Neural progenitor cell (in vitro differentiated cells): ENCODE results near the gene NPIPB6. TPM values are rescaled to one million over a fixed set of nuclear protein-coding genes. Genes with fewer than 3 reads are reported as not detected.
A peak's percentile ranks its signal among the peaks of the same experiment; 100 is the strongest.
"Not testable (repeated sequence)": the region's sequence is repeated elsewhere in the genome, so short reads cannot be mapped to it uniquely, and the experiment has no call there.

Experiments
- DNase-seq: peaks from one replicate; pipeline ENCODE4 v3.0.0-alpha.2; 2016; ENCODE audit warnings: low spot score
- H2AFZ ChIP-seq: fragments of 200-600 bp; sonication (generic); replicated peaks from 2 replicates; pipeline ENCODE4 v1.6.1; 2016; ENCODE audit warnings: antibody characterized with exemption
- H3F3A ChIP-seq: fragments of 200-600 bp; sonication (generic); 2 replicates; pipeline ENCODE4 v1.6.1; 2016; ENCODE audit warnings: antibody characterized with exemption, low read depth
- H3K27ac ChIP-seq: fragments of 200-600 bp; sonication (generic); 2 replicates; pipeline ENCODE4 v1.5.1; 2016; ENCODE audit warnings: mild to moderate bottlenecking
- H3K27me3 ChIP-seq: fragments of 200-600 bp; sonication (generic); 2 replicates; pipeline ENCODE4 v1.6.1; 2016; ENCODE audit warnings: mild to moderate bottlenecking, moderate library complexity
- H3K36me3 ChIP-seq: fragments of 200-600 bp; sonication (generic); 2 replicates; pipeline ENCODE4 v1.5.1; 2016
- H3K4me1 ChIP-seq: fragments of 200-600 bp; sonication (generic); 2 replicates; pipeline ENCODE4 v1.6.1; 2016; ENCODE audit warnings: mixed run types
- H3K4me2 ChIP-seq: fragments of 200-600 bp; sonication (generic); 2 replicates; pipeline ENCODE4 v1.6.1; 2016
- H3K4me3 ChIP-seq: fragments of 200-600 bp; sonication (generic); 2 replicates; pipeline ENCODE4 v1.5.1; 2016
- H3K79me2 ChIP-seq: fragments of 200-600 bp; sonication (generic); 2 replicates; pipeline ENCODE4 v1.6.1; 2016; ENCODE audit warnings: low read depth
- H3K9ac ChIP-seq: fragments of 200-600 bp; sonication (generic); 2 replicates; pipeline ENCODE4 v1.6.1; 2016
- H3K9me3 ChIP-seq: fragments of 200-600 bp; sonication (generic); 2 replicates; pipeline ENCODE4 v1.5.1; 2016; ENCODE audit warnings: low read depth
- H4K20me1 ChIP-seq: fragments of 200-600 bp; sonication (generic); 2 replicates; pipeline ENCODE4 v1.6.1; 2016; ENCODE audit warnings: low read depth
- H3K27ac Mint-ChIP-seq: 3 replicates; pipeline ENCODE4 v1.8.0; 2021; ENCODE audit warnings: mixed read lengths
- H3K27me3 Mint-ChIP-seq: 2 replicates; pipeline ENCODE4 v1.8.0; 2022; ENCODE audit warnings: low read depth, mild to moderate bottlenecking, inconsistent platforms, moderate library complexity, mixed read lengths; ENCODE audit not compliant: insufficient read depth
- H3K36me3 Mint-ChIP-seq: 3 replicates; pipeline ENCODE4 v1.8.0; 2021; ENCODE audit warnings: mixed read lengths
- H3K4me1 Mint-ChIP-seq: 3 replicates; pipeline ENCODE4 v1.8.0; 2021; ENCODE audit warnings: mixed read lengths
- H3K4me3 Mint-ChIP-seq: 3 replicates; pipeline ENCODE4 v1.8.0; 2021; ENCODE audit warnings: mild to moderate bottlenecking, moderate library complexity, mixed read lengths
- H3K9me3 Mint-ChIP-seq: 3 replicates; pipeline ENCODE4 v1.8.0; 2020; ENCODE audit warnings: mixed read lengths
- total RNA-seq: library from RNA; depleted of rRNA; stranded (reverse); fragments of >200 nt; gene quantifications from 2 replicates; pipeline ENCODE4 v1.2.3, GENCODE V29; 2015; ENCODE audit warnings: low replicate concordance

The NPIPB6 gene
- total RNA-seq, 1 donor from 2014 or later = 6.2 TPM

DNA sequence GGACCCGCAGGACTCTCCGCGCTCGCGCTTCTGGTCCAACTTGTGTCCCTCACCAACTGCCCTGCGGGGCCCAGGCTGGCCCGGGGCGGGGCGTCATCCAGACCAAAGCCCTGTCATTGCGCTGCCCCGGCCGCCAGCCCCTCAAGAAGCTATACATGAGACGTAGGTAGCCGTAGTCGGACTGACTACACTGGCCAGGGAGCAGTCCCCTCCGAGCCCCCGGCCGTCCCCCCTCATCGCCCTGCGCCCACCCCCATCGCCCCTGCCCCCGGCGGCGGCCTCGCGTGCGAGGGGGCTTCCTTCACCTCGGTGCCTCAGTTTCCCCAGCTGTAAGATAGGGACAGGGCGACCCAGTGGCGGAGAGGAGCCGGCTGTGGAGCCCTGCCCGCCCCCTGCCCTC, 4.6 kb upstream of the NPIPB6 start:
- not testable (repeated sequence) for H3K27me3 ChIP-seq, H3K27ac Mint-ChIP-seq, H3K4me3 Mint-ChIP-seq, H3K36me3 Mint-ChIP-seq, H3K79me2 ChIP-seq, H3K27me3 Mint-ChIP-seq, H3K36me3 ChIP-seq, H3K9me3 Mint-ChIP-seq, H3F3A ChIP-seq, H3K4me1 Mint-ChIP-seq, H2AFZ ChIP-seq, H3K27ac ChIP-seq, H3K4me3 ChIP-seq, H3K4me2 ChIP-seq, H3K4me1 ChIP-seq, H3K9ac ChIP-seq, H3K9me3 ChIP-seq, H4K20me1 ChIP-seq
- peak; percentile 1 for DNase-seq

DNA sequence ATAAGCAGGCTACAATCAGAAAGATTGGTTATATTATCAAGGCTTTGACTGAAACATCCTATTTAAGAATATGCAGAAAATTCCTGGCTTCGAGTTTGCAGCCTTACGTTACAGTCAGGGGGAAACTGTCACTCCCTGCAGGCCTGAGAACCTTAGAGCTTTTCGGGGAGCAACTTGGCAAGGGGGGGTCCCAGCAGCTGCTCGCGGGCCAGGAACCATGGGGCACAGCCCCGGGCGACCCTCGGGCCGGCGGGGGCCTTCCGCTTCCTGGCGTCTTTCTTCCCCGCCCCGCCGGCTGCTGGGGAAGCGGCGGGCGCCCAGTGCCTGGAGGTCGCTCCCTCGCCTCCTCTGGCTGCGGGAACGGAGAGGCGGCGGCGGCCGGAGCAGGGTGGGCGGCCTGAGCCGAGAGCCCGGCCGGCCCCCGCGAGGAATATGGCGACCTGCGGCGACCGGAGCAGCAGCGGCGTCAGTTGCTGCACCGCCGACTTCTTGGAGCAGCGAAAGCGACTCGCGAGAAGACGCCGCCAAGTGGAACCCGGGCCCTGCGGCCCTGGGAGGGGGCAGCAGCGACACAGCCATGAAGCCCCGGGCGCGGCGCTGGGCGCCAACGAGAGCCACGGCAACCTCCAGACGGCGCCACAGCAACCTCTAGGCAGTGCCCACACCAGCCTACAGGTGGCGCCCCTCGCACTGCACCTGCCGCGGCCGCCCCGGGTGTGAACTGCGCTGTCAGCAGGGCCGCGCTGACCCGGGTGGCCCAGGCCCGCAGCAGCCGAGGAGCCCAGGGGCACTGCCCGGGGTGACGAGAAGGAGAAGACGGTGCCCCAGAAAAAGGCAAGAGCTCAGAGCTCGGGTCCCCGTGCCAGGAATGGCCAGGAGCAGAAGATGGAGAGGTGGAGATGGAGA, 1.2 kb upstream of the NPIPB6 start:
- not testable (repeated sequence) for H3K4me2 ChIP-seq, H3K4me1 ChIP-seq, H2AFZ ChIP-seq, H3K4me3 Mint-ChIP-seq, H3K36me3 Mint-ChIP-seq, H3K27me3 ChIP-seq, H3F3A ChIP-seq, H3K4me1 Mint-ChIP-seq, H3K27me3 Mint-ChIP-seq, H3K4me3 ChIP-seq, H3K9ac ChIP-seq, H3K79me2 ChIP-seq, H3K9me3 ChIP-seq, H3K36me3 ChIP-seq, H3K27ac ChIP-seq, H3K27ac Mint-ChIP-seq, H4K20me1 ChIP-seq, H3K9me3 Mint-ChIP-seq, DNase-seq

DNA sequence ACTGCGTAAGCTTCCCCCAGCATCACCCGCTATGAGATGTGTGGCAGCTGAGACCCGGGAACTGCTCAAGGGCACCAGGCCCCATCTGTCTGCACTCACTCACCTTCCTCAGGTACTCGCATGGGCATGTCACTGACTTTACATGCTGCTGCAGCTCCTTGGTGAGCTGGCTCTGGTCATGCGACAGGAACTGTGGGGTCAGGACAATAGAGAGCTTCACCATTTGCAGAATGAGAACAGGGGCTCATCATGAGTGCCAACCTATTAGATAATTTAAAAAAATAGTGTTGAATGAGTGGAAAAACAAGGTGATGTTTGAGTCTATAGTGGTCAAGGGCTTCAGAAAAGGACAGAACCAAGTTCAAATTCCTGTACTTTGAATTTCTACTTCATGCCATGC, 708 bp downstream of the NPIPB6 start:
- not testable (repeated sequence) for H3K27ac ChIP-seq, H3K4me1 ChIP-seq, H3K9ac ChIP-seq, H3K9me3 Mint-ChIP-seq, H3K9me3 ChIP-seq, H3K4me3 Mint-ChIP-seq, DNase-seq, H3K27me3 ChIP-seq, H3K27ac Mint-ChIP-seq, H3K36me3 ChIP-seq, H3K79me2 ChIP-seq, H4K20me1 ChIP-seq, H3K4me3 ChIP-seq, H2AFZ ChIP-seq, H3K4me1 Mint-ChIP-seq, H3F3A ChIP-seq, H3K27me3 Mint-ChIP-seq, H3K36me3 Mint-ChIP-seq, H3K4me2 ChIP-seq

DNA sequence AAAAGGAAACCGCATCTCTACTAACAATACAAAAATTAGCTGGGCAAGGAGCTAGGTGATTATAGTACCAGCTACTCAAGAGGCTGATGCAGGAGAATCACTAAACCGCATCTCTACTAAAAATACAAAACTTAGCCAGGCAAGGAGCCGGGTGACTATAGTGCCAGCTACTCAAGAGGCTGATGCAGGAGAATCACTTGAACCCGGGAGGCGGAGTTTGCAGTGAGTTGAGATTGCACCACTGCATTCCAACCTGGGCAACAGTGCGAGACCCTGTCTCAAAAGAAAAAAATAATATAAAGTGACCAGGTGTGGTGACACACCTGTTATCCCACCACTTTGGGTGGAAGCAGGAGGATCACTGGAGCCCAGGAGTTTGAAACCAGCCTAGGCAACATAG, 25.1 kb downstream of the NPIPB6 start:
- not testable (repeated sequence) for H3K27ac ChIP-seq, H3K36me3 ChIP-seq, H3K4me3 ChIP-seq, H3K4me1 Mint-ChIP-seq, H3K4me1 ChIP-seq, H3F3A ChIP-seq, H3K9me3 ChIP-seq, H3K4me2 ChIP-seq, H3K36me3 Mint-ChIP-seq, H4K20me1 ChIP-seq, H3K27ac Mint-ChIP-seq, H2AFZ ChIP-seq, H3K27me3 Mint-ChIP-seq, DNase-seq, H3K27me3 ChIP-seq, H3K9me3 Mint-ChIP-seq, H3K79me2 ChIP-seq, H3K4me3 Mint-ChIP-seq, H3K9ac ChIP-seq

DNA sequence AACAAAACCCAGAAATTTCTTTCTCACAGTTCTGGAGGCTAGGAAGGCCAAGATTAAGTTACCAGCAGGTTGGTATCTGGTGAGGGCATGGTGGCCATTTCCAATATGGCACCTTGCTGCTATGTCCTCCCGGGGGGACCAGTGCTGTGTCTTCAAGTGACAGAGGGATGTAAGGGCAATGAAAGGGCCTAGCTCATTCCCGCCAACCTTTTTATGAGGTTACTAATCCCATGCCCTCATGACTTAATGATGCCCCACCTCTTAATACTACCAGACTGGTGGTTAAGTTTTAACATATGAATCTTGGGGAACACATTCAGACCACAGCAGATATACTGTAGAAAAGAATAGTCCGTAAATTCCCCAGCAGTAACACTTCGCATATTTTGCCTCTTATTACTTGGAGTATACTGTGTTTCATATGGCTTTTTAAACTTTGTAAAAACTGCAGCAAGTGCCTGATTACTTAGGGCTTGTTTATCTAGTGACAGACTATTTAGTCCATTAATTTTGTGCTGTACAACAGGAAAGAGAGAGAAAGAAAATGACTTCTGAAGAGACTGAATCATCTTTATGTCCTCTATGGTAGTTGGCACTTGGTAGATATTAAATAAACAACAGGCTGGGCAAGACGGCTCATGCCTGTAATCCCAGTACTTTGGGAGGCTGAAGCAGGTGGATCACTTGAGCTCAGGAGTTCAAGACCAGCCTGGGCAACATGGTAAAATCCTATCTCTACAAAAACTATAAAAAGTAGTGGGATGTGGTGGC, 26.2 kb downstream of the NPIPB6 start:
- H3K4me1 Mint-ChIP-seq, H3K79me2 ChIP-seq, H3K27me3 ChIP-seq, DNase-seq, H3K9me3 ChIP-seq, H3K36me3 Mint-ChIP-seq, H3K9ac ChIP-seq, H3K27ac ChIP-seq, H4K20me1 ChIP-seq, H3K27me3 Mint-ChIP-seq, H3K27ac Mint-ChIP-seq, H3K4me3 Mint-ChIP-seq, H3K4me2 ChIP-seq, H2AFZ ChIP-seq, H3K4me1 ChIP-seq, H3K9me3 Mint-ChIP-seq, H3F3A ChIP-seq, H3K4me3 ChIP-seq, H3K36me3 ChIP-seq: not testable (repeated sequence)

DNA sequence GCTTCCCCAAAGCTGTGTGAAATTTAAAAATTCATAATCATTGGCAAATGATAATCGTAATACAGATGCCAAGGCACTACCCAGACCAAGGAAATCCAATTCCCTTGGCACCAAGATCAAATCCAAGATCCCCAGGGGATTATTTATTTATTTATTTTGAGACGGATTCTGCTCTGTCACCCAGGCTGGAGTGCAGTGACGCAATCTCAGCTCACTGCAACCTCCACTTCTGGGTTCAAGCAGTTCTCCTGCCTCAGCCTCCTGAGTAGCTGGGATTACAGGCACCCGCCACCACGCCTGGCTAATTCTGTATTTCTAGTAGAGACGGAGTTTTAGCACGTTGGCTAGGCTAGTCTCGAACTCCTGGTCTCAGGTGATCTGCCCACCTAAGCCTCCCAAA, 27.6 kb downstream of the NPIPB6 start:
- H3K4me3 Mint-ChIP-seq, H3K9me3 ChIP-seq, H3K9me3 Mint-ChIP-seq: not testable (repeated sequence)

DNA sequence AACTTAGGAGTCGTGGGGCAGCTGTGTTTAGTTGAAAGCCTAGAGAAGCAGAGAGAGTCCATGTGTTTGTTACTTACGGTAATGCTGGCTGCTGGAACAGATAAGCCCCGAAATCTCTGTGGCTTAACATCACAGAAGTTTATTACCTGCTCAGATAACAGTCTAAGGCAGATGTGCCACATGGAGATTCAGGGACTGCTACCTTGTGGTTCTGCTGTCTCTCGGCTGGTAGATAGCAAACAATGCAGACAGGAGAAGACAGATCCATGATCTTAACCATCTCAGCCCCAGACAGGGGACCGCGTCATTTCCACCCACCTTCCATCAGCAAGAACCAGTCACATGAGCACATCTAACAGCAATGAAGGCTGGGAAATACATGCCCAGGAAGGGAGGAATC, 30.7 kb downstream of the NPIPB6 start:
- not testable (repeated sequence) for H3K27me3 Mint-ChIP-seq, H3K9me3 Mint-ChIP-seq, H3K36me3 ChIP-seq, H3K27ac Mint-ChIP-seq, DNase-seq, H3K79me2 ChIP-seq, H3K4me3 ChIP-seq, H3K9me3 ChIP-seq, H3K4me1 ChIP-seq, H3K9ac ChIP-seq, H3K36me3 Mint-ChIP-seq, H3K27ac ChIP-seq, H3K4me1 Mint-ChIP-seq, H3K27me3 ChIP-seq, H2AFZ ChIP-seq, H3K4me2 ChIP-seq, H3F3A ChIP-seq, H4K20me1 ChIP-seq, H3K4me3 Mint-ChIP-seq

More for the DNA sequence above, 27.6 kb downstream of the NPIPB6 start:
- not testable (repeated sequence) for H3K4me1 Mint-ChIP-seq, H2AFZ ChIP-seq, H4K20me1 ChIP-seq, H3K4me3 ChIP-seq, H3K9ac ChIP-seq, H3K36me3 ChIP-seq, DNase-seq, H3K27ac Mint-ChIP-seq, H3K4me1 ChIP-seq, H3K27me3 Mint-ChIP-seq, H3K36me3 Mint-ChIP-seq, H3F3A ChIP-seq, H3K4me2 ChIP-seq, H3K27me3 ChIP-seq, H3K27ac ChIP-seq, H3K79me2 ChIP-seq

DNA sequence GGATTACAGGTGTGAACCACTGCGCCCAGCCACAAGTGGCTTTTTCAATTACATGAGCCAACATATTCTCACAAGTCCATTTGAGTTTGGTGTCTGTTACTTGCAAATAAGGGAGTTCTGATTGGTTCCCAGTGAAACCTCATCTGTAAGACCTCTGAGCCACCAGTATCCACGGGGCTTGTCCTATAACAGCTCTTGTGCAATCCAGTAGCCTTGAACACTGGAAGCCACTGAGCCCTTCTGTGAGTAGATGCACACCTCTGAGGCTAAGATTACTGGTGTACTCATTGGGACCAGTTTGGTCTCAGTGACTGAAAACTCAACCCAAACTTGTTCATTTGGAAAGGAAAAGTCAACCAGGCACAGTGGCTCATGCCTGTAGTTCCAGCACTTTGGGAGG, 32.3 kb downstream of the NPIPB6 start:
- not testable (repeated sequence) for H3K79me2 ChIP-seq, H3K4me1 ChIP-seq, H3K27ac Mint-ChIP-seq, H3K27me3 Mint-ChIP-seq, H3K9me3 Mint-ChIP-seq, H3K27me3 ChIP-seq, H3K4me3 Mint-ChIP-seq, H3K36me3 ChIP-seq, H3K9ac ChIP-seq, H2AFZ ChIP-seq, H3K9me3 ChIP-seq, H3F3A ChIP-seq, H3K4me3 ChIP-seq, H4K20me1 ChIP-seq, H3K27ac ChIP-seq, H3K4me1 Mint-ChIP-seq, H3K36me3 Mint-ChIP-seq, DNase-seq, H3K4me2 ChIP-seq
